SK-N-SH (cell line): ENCODE measurements around the gene CHPF. TPM values are rescaled to one million over a fixed set of nuclear protein-coding genes. Genes with fewer than 3 reads are reported as not detected.

Experiments
- CTCF ChIA-PET: fragments of 300-600, 350-600 bp; formaldehyde crosslinking; extraction: SDS; loops from one replicate; lab custom pipeline; 2021; lab: Yijun Ruan, JAX
- POLR2A ChIA-PET: fragments of 350-600 bp; sonication (Branson Sonifier 250); formaldehyde crosslinking; extraction: SDS; loops from one replicate; lab custom pipeline; 2020; ENCODE audit warnings: antibody characterized with exemption, inconsistent platforms; lab: Yijun Ruan, JAX
- DNase-seq: peaks from one replicate; pipeline ENCODE4 v3.0.0; 2012
- H2AFZ ChIP-seq: fragments of 200-600 bp; sonication (generic); 2 replicates; pipeline ENCODE4 v1.8.1; 2016; ENCODE audit warnings: antibody characterized with exemption, mild to moderate bottlenecking, low read depth
- H3F3A ChIP-seq: fragments of 200-600 bp; sonication (generic); replicated peaks from 2 replicates; pipeline ENCODE3; 2016; ENCODE audit warnings: antibody characterized with exemption, mild to moderate bottlenecking; ENCODE audit not compliant: insufficient read depth
- H3K27ac ChIP-seq, 2 experiments: fragments of 200-500 bp in 1 of 2; fragments of 200-600 bp in 1 of 2; sonication (Bioruptor generic) in 1 of 2; sonication (generic), shearing (Covaris generic) in 1 of 2; 2 replicates each; pipeline versions ENCODE4 v1.5.1 to v1.6.1; 2014 to 2016; ENCODE audit warnings: low read depth in 2 of 2, inconsistent platforms in 1 of 2, low read length in 1 of 2, mild to moderate bottlenecking in 1 of 2, mixed read lengths in 1 of 2
- H3K27me3 ChIP-seq: fragments of 200-600 bp; sonication (generic), shearing (Covaris generic); 2 replicates; pipeline ENCODE4 v1.6.1; 2016; ENCODE audit warnings: mixed run types; ENCODE audit not compliant: insufficient read depth
- H3K36me3 ChIP-seq, 2 experiments: fragments of 200-500 bp in 1 of 2; fragments of 200-600 bp in 1 of 2; sonication (Bioruptor generic) in 1 of 2; sonication (generic) in 1 of 2; replicated peaks in 1 of 2; 2 replicates each; pipeline versions ENCODE3 to v1.5.1; 2014 to 2016; ENCODE audit warnings: low read length in 1 of 2, mild to moderate bottlenecking in 1 of 2; ENCODE audit not compliant: insufficient read depth in 2 of 2, control insufficient read depth in 1 of 2
- H3K4me1 ChIP-seq, 2 experiments: fragments of 200-500 bp in 1 of 2; fragments of 200-600 bp in 1 of 2; sonication (Bioruptor generic) in 1 of 2; sonication (generic), shearing (Covaris generic) in 1 of 2; 2 replicates each; pipeline versions ENCODE4 v1.5.1 to v1.6.1; 2014 to 2016; ENCODE audit warnings: low read depth in 1 of 2, low read length in 1 of 2, mixed run types in 1 of 2; ENCODE audit not compliant: insufficient read depth in 2 of 2, control insufficient read depth in 1 of 2
- H3K4me2 ChIP-seq: fragments of 200-600 bp; sonication (generic), shearing (Covaris generic); 2 replicates; pipeline ENCODE4 v1.6.1; 2017; ENCODE audit warnings: mixed run types
- H3K4me3 ChIP-seq, 2 experiments: fragments of 200-500 bp in 1 of 2; fragments of 200-600 bp in 1 of 2; sonication (Bioruptor generic) in 1 of 2; sonication (generic), shearing (Covaris generic) in 1 of 2; 2 replicates each; pipeline versions ENCODE4 v1.5.1 to v1.8.1; 2014 to 2016; ENCODE audit warnings: low read depth in 2 of 2, inconsistent platforms in 1 of 2, low read length in 1 of 2, mild to moderate bottlenecking in 1 of 2, mixed read lengths in 1 of 2, moderate library complexity in 1 of 2
- H3K79me2 ChIP-seq: fragments of 200-600 bp; sonication (generic); 2 replicates; pipeline ENCODE4 v1.8.1; 2017; ENCODE audit warnings: mild to moderate bottlenecking; ENCODE audit not compliant: insufficient read depth
- H3K9ac ChIP-seq: fragments of 200-600 bp; sonication (generic); 2 replicates; pipeline ENCODE4 v1.6.1; 2017; ENCODE audit warnings: mixed run types
- H3K9me2 ChIP-seq: fragments of 200-600 bp; sonication (generic); 2 replicates; pipeline ENCODE4 v1.6.1; 2017; ENCODE audit warnings: mixed run types
- H3K9me3 ChIP-seq: fragments of 200-600 bp; sonication (generic); 2 replicates; pipeline ENCODE4 v1.6.1; 2017; ENCODE audit warnings: mixed run types, mild to moderate bottlenecking, moderate library complexity
- H4K20me1 ChIP-seq: fragments of 200-600 bp; sonication (generic); 2 replicates; pipeline ENCODE4 v1.6.1; 2017; ENCODE audit warnings: mild to moderate bottlenecking, mixed run types; ENCODE audit not compliant: insufficient read depth
- CHD2 ChIP-seq: fragments of 150-350 bp; IDR thresholded peaks from 2 replicates; pipeline ENCODE4 v1.6.1; 2018; ENCODE audit warnings: low read length; ENCODE audit not compliant: partially characterized antibody
- FOXJ3 ChIP-seq: sonication (generic); formaldehyde crosslinking; IDR thresholded peaks from 2 replicates; pipeline ENCODE4 v1.5.1; 2020; ENCODE audit warnings: mild to moderate bottlenecking, missing genetic modification reagents
- FOXM1 ChIP-seq: IDR thresholded peaks from 2 replicates; pipeline ENCODE4 v1.4.0; 2012; ENCODE audit warnings: low read depth, mild to moderate bottlenecking
- MEF2A ChIP-seq: IDR thresholded peaks from 2 replicates; pipeline ENCODE4 v1.4.0; 2012; ENCODE audit warnings: low read depth, borderline replicate concordance
- MXI1 ChIP-seq: IDR thresholded peaks from 2 replicates; pipeline ENCODE4 v1.6.1; 2012; ENCODE audit warnings: mild to moderate bottlenecking, low read depth, low read length, improper control_type of control experiment
- POLR2AphosphoS5 ChIP-seq: IDR thresholded peaks from 2 replicates; pipeline ENCODE4 v1.6.1; 2012; ENCODE audit warnings: low read depth, low read length
- RCOR1 ChIP-seq: fragments of 150-350 bp; IDR thresholded peaks from 2 replicates; pipeline ENCODE4 v1.6.1; 2017; ENCODE audit warnings: antibody characterized with exemption, low read length
- RXRA ChIP-seq: IDR thresholded peaks from 2 replicates; pipeline ENCODE4 v1.4.0; 2012; ENCODE audit warnings: low read depth, mild to moderate bottlenecking, borderline replicate concordance
- SIN3A ChIP-seq: IDR thresholded peaks from 2 replicates; pipeline ENCODE4 v1.6.1; 2012; ENCODE audit warnings: low read depth, mild to moderate bottlenecking, low read length, moderate library complexity, borderline replicate concordance
- SMC3 ChIP-seq: IDR thresholded peaks from 2 replicates; pipeline ENCODE4 v1.6.1; 2012; ENCODE audit warnings: low read depth, low read length, improper control_type of control experiment
- TAF1 ChIP-seq: IDR thresholded peaks from 2 replicates; pipeline ENCODE4 v1.6.1; 2012; ENCODE audit warnings: low read depth, mild to moderate bottlenecking, low read length, moderate library complexity, borderline replicate concordance
- TCF12 ChIP-seq: IDR thresholded peaks from 2 replicates; pipeline ENCODE4 v1.4.0; 2012
- YY1 ChIP-seq: IDR thresholded peaks from 2 replicates; pipeline ENCODE4 v1.4.0; 2012; ENCODE audit warnings: low read depth, mild to moderate bottlenecking
- WGBS: methylation state at CpG from one replicate; pipeline ENCODE4 v1.1.6; 2017; ENCODE audit warnings: low lambda C conversion rate; 5-methylcytosine and 5-hydroxymethylcytosine counted together
- polyA plus RNA-seq, 3 experiments: library from polyadenylated mRNA; depleted of rRNA; stranded (reverse); fragments of >200 nt; gene quantifications; 2 replicates each; pipeline ENCODE4 v1.2.3, GENCODE V29; 2012
- TF ChIP-seq, protein P1 (sequence below): fragments of 200-600 bp; sonication (generic); IDR thresholded peaks from 2 replicates; pipeline ENCODE4 v1.6.1; 2017; ENCODE audit warnings: antibody characterized with exemption, mild to moderate bottlenecking, moderate library complexity
- TF ChIP-seq, protein P2 (sequence below): IDR thresholded peaks from 2 replicates; pipeline ENCODE4 v1.4.0; 2012; ENCODE audit warnings: low read depth, borderline replicate concordance
- TF ChIP-seq, protein P3 (sequence below): IDR thresholded peaks from 2 replicates; pipeline ENCODE4 v1.4.0; 2012; ENCODE audit warnings: low read depth
- TF ChIP-seq, protein P4 (sequence below): fragments of 150-350 bp; IDR thresholded peaks from 2 replicates; pipeline ENCODE4 v1.6.1; 2017; ENCODE audit warnings: antibody characterized with exemption, low read length, low read depth, borderline replicate concordance

The CHPF gene
- polyA plus RNA-seq, 1 of the 3 experiments (the other 2 are of a cell fraction): 141 TPM

DNA sequence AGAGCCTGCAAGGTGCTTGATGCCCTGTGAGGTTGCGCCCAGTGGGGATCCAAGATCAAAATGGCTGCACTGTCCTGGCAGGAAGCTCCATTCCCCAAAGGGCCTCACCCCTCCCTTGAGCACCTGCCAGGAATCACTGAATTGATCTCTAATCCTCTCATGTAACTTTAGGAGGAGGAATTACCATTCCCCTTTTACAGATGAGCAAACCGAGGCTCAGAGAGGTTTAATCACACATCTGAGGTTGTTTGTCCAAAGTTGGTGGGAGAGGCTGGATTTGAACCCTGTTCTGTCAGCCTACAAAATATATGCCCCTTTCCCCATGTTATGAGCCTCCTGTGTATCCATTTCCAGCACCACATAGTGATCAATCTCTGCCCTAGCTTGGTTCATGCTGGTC is 18.8 kb downstream of the CHPF start:
- H3K9me2 ChIP-seq: no peaks in the 10 kb centered on the region
- CTCF ChIA-PET: interaction anchor here (1.9 to 62.1 kb wide), 5 partner anchors 16 to 136 kb away, joined by 4 to 2824 read pairs (median 168); partner anchors contain the start of genes ASIC4, CHPF, GMPPA and TMEM198

More for the DNA sequence above, 18.8 kb downstream of the CHPF start:
- POLR2A ChIA-PET: interaction anchor here (1.4 to 8.0 kb wide), 3 partner anchors 12 to 71 kb away, joined by 5 to 210 read pairs (median 53); partner anchors contain the start of genes ASIC4 and GMPPA
- no peaks in the 10 kb centered on the region for H3K79me2 ChIP-seq
- no peak overlapping the region for H3K4me2 ChIP-seq
- H2AFZ ChIP-seq: no peak overlapping the region
- H3F3A ChIP-seq: no peaks in the 10 kb centered on the region
- 61% methylated on average over 2 of the region's 2 CpGs for whole genome bisulfite sequencing
- peaks cover 12 to 69% of the 10 kb centered on the region in 2 experiments; a peak in 2 of 4 replicates for H3K4me1 ChIP-seq
- H3K9me3 ChIP-seq: no peaks in the 10 kb centered on the region
- no peak overlapping the region for H3K9ac ChIP-seq
- no peaks in the 10 kb centered on the region for H4K20me1 ChIP-seq
- no peak for DNase-seq
- H3K27ac ChIP-seq: peak overlapping the region in 1 of 2 experiments; percentile 98; a peak in 2 of 4 replicates
- TF ChIP-seq MXI1 (no peak), RCOR1 (no peak), CHD2 (no peak), FOXJ3 (CRISPR knock-in tag) (no peak), RXRA (no peak), TCF12 (no peak), FOXM1 (no peak), SIN3A (no peak), TAF1 (no peak), SMC3 (no peak), YY1 (no peak), MEF2A (no peak), POLR2AphosphoS5 (no peak)
- TF ChIP-seq, protein P1, sequence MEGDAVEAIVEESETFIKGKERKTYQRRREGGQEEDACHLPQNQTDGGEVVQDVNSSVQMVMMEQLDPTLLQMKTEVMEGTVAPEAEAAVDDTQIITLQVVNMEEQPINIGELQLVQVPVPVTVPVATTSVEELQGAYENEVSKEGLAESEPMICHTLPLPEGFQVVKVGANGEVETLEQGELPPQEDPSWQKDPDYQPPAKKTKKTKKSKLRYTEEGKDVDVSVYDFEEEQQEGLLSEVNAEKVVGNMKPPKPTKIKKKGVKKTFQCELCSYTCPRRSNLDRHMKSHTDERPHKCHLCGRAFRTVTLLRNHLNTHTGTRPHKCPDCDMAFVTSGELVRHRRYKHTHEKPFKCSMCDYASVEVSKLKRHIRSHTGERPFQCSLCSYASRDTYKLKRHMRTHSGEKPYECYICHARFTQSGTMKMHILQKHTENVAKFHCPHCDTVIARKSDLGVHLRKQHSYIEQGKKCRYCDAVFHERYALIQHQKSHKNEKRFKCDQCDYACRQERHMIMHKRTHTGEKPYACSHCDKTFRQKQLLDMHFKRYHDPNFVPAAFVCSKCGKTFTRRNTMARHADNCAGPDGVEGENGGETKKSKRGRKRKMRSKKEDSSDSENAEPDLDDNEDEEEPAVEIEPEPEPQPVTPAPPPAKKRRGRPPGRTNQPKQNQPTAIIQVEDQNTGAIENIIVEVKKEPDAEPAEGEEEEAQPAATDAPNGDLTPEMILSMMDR: no peak
- TF ChIP-seq, protein P2, sequence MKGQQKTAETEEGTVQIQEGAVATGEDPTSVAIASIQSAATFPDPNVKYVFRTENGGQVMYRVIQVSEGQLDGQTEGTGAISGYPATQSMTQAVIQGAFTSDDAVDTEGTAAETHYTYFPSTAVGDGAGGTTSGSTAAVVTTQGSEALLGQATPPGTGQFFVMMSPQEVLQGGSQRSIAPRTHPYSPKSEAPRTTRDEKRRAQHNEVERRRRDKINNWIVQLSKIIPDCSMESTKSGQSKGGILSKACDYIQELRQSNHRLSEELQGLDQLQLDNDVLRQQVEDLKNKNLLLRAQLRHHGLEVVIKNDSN: no peak
- TF ChIP-seq, protein P3, sequence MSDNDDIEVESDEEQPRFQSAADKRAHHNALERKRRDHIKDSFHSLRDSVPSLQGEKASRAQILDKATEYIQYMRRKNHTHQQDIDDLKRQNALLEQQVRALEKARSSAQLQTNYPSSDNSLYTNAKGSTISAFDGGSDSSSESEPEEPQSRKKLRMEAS: no peak
- TF ChIP-seq, protein P4, sequence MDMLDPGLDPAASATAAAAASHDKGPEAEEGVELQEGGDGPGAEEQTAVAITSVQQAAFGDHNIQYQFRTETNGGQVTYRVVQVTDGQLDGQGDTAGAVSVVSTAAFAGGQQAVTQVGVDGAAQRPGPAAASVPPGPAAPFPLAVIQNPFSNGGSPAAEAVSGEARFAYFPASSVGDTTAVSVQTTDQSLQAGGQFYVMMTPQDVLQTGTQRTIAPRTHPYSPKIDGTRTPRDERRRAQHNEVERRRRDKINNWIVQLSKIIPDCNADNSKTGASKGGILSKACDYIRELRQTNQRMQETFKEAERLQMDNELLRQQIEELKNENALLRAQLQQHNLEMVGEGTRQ: no peak
- H3K4me3 ChIP-seq: no peak overlapping the region
- H3K36me3 ChIP-seq: no peaks in the 10 kb centered on the region
- H3K27me3 ChIP-seq: no peaks in the 10 kb centered on the region
